Activated T-helper 1 cell treated with anti-CD3 and anti-CD28 coated beads, Interleukin-2, amount 50 U/mL, for 16 hours (primary cell): Measurements from ENCODE around the gene RPS29.
"Not testable (repeated sequence)": the region's sequence is repeated elsewhere in the genome, so short reads cannot be mapped to it uniquely, and the experiment has no call there.

Experiments
- DNase-seq, 2 donors: peaks; one replicate each; pipeline ENCODE4 v3.0.0-alpha.2; 2020; ENCODE audit warnings: low read depth in 1 of 2, low spot score in 1 of 2

RPS29 gene

GRCh38 chr14:49585803-49586672 lies at the start of gene RPS29:
TSS of gene RPS29 (minus strand) at chr14:49586380. CDS start at chr14:49586346, 34 bp downstream.
- DNase-seq = peak; percentile 94 to 97

GRCh38 chr14:49634547-49635334 lies 48.6 kb upstream of the RPS29 start, which contains the start of gene DNAAF2:
TSS of gene DNAAF2 (minus strand) at chr14:49635244. CDS start at chr14:49635149, 95 bp downstream.
- peak; percentile 40 to 45 for DNase-seq

- peak; percentile 84 to 92 for DNase-seq
Measured at GRCh38 chr14:49633640-49634546, 47.7 kb upstream of the RPS29 start.

- no peak for DNase-seq
Measured at GRCh38 chr14:49623941-49624839, 38.0 kb upstream of the RPS29 start.

- DNase-seq = no peak
Measured at GRCh38 chr14:49623387-49623786, 37.2 kb upstream of the RPS29 start.

- DNase-seq = no peak
Measured at GRCh38 chr14:49622022-49622607, 35.9 kb upstream of the RPS29 start.

GRCh38 chr14:49621114-49621881 lies 35.1 kb upstream of the RPS29 start:
- DNase-seq = peak in 1 of 2 donors; percentile 34

- peak; percentile 86 to 89 for DNase-seq
Measured at GRCh38 chr14:49620182-49621113, 34.3 kb upstream of the RPS29 start, which contains the start of the genes MGAT2 and RPL36AL. TSS of gene MGAT2 (plus strand) at chr14:49620799. CDS start at chr14:49621269, 470 bp downstream. TSS of gene RPL36AL (minus strand) at chr14:49620626. CDS start at chr14:49619104, 1,522 bp downstream.

GRCh38 chr14:49619730-49620129 lies 33.5 kb upstream of the RPS29 start:
- DNase-seq = no peak

- not testable (repeated sequence) for DNase-seq
Measured at GRCh38 chr14:49619273-49619672, 33.1 kb upstream of the RPS29 start.

- DNase-seq = no peak
Measured at GRCh38 chr14:49617852-49618519, 31.8 kb upstream of the RPS29 start.

- no peak for DNase-seq
Measured at GRCh38 chr14:49615776-49616175, 29.6 kb upstream of the RPS29 start.

- no peak for DNase-seq
Measured at GRCh38 chr14:49614196-49614595, 28.0 kb upstream of the RPS29 start.

- DNase-seq = no peak
Measured at GRCh38 chr14:49612671-49613070, 26.5 kb upstream of the RPS29 start.

- no peak for DNase-seq
Measured at GRCh38 chr14:49612251-49612650, 26.1 kb upstream of the RPS29 start.

GRCh38 chr14:49607583-49607982 lies 21.4 kb upstream of the RPS29 start:
- DNase-seq = no peak
